Psoas muscle (tissue), 8 donors: Measurements from ENCODE around the gene PTPRK. TPM values are rescaled to one million over a fixed set of nuclear protein-coding genes. Genes with fewer than 3 reads are reported as not detected.

Source experiments
- ATAC-seq, 4 donors: fragments of 200-7000 bp; cut with Tn5 transposase; one replicate each; pipeline ENCODE4 v1.9.1; 2020; ENCODE audit warnings: moderate library complexity in 3 of 4, mild to moderate bottlenecking in 2 of 4
- DNase-seq, 2 donors: peaks; one replicate each; pipeline ENCODE4 v3.0.0-alpha.2; 2020
- H3K27ac ChIP-seq: fragments of 200-600 bp; one replicate; pipeline ENCODE4 v1.8.0; 2022
- H3K27me3 ChIP-seq, 3 donors: fragments of 200-600 bp in 1 of 3; one replicate each; pipeline versions ENCODE4 v1.6.1 to v1.8.0; 2013 to 2022; ENCODE audit warnings: low read length in 2 of 3, mild to moderate bottlenecking in 2 of 3, moderate library complexity in 1 of 3; ENCODE audit not compliant: insufficient read depth in 3 of 3
- H3K36me3 ChIP-seq, 2 donors: fragments of 200-600 bp in 1 of 2; one replicate each; pipeline versions ENCODE4 v1.6.1 to v1.8.0; 2013 to 2022; ENCODE audit warnings: low read depth in 1 of 2, mild to moderate bottlenecking in 1 of 2, moderate library complexity in 1 of 2; ENCODE audit not compliant: insufficient read depth in 1 of 2
- H3K4me1 ChIP-seq: fragments of 200-600 bp; one replicate; pipeline ENCODE4 v1.8.0; 2022
- H3K4me3 ChIP-seq: fragments of 200-600 bp; one replicate; pipeline ENCODE4 v1.8.0; 2022; ENCODE audit warnings: mild to moderate bottlenecking
- H3K9me3 ChIP-seq: fragments of 200-600 bp; one replicate; pipeline ENCODE4 v1.8.0; 2022
- WGBS, 3 donors: extraction: QIAGEN DNeasy Blood & Tissue Kit; methylation state at CpG; one replicate each; pipeline versions ENCODE4 v1.1.6 to v1.1.7; 2013; 5-methylcytosine and 5-hydroxymethylcytosine counted together
- intact Hi-C, 2 donors: fragments of 100-400 bp; cut with DNase I; formaldehyde crosslinking; loops; one replicate each; pipeline versions ENCODE4 v1.11.0 to v1.14.2; 2022
- polyA plus RNA-seq, 3 donors: library from polyadenylated mRNA; stranded (reverse); fragments of 200-250 nt; gene quantifications; one replicate each; pipeline ENCODE4 v1.2.3, GENCODE V29; 2013
- total RNA-seq, 4 donors: library from RNA; stranded (reverse); fragmentation: NEBNext Ultra II Directional in 2 of 4; extraction: Animal tissue kit (Norgen Biotek cat#: 25700) in 2 of 4; gene quantifications; one replicate each; pipeline versions ENCODE4 v1.2.1 to v1.2.4, GENCODE V29; 2021 to 2023
- TF ChIP-seq, protein P1 (sequence below): fragments of 200-600 bp; IDR thresholded peaks from one replicate; pipeline ENCODE4 v1.8.0; 2022; ENCODE audit warnings: antibody characterized with exemption
- donor health status: healthy with polysubstance abuse.
- donor health status: DM: no; HTN: no; CAD: no; lungs with moderate emphysema.
- donor health status: Bipolar disorder and iron deficiency.
- donor health status: healthy.
- donor health status: DM: yes; HTN: yes; CAD: no.
- donor health status: DM: no; HTN: no; CAD: no.
- donor health status: DM: no; HTN: no; CAD: no.
- donor health status: DM: yes; HTN: yes; CAD: no.

Gene PTPRK
- total and polyA plus RNA-seq, 7 donors, result 3.2 to 10.6 (median 9.1) TPM

DNA sequence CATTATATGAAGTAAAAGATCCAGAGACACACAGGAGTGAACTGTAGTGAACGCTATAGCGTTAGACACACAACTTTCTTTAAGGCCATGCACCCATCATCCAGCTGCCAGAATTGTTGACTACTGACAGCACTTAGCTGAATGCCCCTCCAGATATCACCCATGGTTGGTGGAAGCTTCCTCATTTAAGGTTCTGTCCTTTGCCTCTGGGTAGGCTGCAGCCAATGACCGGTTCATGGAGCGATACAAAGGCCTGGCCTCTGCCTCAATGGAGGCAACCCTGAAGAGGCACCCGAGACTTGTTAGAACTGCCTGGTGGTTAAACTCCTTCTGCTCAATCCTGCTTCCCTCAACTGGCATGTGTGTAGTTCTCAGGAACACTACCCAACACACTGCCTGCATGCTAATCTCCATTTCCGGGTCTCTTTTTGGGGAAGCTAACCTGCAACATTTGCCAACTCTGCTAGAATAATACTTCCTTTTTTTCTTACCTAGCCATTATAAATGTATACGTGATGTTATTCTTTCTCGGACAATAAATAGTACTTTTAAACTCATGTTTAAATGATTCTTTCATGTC, 569.7 kb downstream of the PTPRK start:
- DNase-seq (no peak), ATAC-seq (no peak)
- 88 to 89% (median 88%) methylated on average over 8 of the region's 8 CpGs for WGBS, 3 donors
- TF ChIP-seq, protein P1, sequence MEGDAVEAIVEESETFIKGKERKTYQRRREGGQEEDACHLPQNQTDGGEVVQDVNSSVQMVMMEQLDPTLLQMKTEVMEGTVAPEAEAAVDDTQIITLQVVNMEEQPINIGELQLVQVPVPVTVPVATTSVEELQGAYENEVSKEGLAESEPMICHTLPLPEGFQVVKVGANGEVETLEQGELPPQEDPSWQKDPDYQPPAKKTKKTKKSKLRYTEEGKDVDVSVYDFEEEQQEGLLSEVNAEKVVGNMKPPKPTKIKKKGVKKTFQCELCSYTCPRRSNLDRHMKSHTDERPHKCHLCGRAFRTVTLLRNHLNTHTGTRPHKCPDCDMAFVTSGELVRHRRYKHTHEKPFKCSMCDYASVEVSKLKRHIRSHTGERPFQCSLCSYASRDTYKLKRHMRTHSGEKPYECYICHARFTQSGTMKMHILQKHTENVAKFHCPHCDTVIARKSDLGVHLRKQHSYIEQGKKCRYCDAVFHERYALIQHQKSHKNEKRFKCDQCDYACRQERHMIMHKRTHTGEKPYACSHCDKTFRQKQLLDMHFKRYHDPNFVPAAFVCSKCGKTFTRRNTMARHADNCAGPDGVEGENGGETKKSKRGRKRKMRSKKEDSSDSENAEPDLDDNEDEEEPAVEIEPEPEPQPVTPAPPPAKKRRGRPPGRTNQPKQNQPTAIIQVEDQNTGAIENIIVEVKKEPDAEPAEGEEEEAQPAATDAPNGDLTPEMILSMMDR, result no peak
- H3K4me3 ChIP-seq, result no peak overlapping the region
- no peaks in the 10 kb centered on the region for H3K36me3 ChIP-seq
- H3K27ac ChIP-seq, result no peak overlapping the region
- H3K27me3 ChIP-seq, result no peaks in the 10 kb centered on the region
- H3K4me1 ChIP-seq, result no peaks in the 10 kb centered on the region
- no peaks in the 10 kb centered on the region for H3K9me3 ChIP-seq
- intact Hi-C loops, result no loop called here

DNA sequence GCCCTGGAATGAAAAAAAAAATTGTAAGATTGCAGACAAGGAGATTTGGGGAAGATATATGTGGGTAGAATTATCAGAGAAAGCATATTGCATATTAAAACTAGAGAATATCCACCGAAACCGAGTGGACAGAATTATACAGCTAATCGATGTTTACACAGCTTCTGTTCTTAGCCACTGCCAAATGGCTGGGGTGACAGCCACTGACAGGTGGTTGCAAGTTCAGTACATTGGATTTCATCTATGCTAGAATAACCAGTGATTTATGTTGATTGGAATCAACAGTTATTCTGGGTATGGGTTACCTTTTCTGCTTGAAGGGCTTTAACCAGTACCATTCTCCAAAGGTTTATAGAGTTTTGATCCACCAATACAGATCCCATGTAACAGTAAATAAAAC, 571.1 kb downstream of the PTPRK start:
- no peaks in the 10 kb centered on the region for H3K9me3 ChIP-seq
- WGBS, 3 donors, result 29 to 38% (median 33%) methylated on average over 3 of the region's 3 CpGs
- ATAC-seq, result no peak
- TF ChIP-seq, protein P1, result no peak
- intact Hi-C loops, result no loop called here
- H3K36me3 ChIP-seq, result no peaks in the 10 kb centered on the region
- no peak overlapping the region for H3K4me3 ChIP-seq
- no peaks in the 10 kb centered on the region for H3K27me3 ChIP-seq
- DNase-seq, result no peak
- no peaks in the 10 kb centered on the region for H3K4me1 ChIP-seq
- no peak overlapping the region for H3K27ac ChIP-seq

DNA sequence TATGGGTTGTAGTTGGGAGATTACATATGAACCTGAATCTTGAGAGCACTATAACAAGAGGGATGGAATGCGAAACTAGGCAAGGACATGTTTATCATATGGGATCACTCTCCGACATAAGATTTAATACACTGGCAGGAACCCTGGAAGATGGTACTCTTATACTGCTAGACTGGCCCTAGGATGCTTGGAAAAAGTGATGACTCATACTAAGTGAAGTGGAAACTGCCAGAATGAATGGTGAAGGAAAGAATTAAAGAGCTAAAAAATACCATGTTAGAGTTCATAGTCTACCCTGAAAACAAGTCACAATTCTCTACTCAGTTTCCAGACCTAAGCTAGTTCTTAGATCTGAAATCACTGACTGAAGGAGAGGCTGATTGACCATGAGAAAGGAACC, 574.0 kb downstream of the PTPRK start:
- H3K4me1 ChIP-seq, result no peaks in the 10 kb centered on the region
- intact Hi-C loops, result no loop called here
- H3K27me3 ChIP-seq, result no peaks in the 10 kb centered on the region
- H3K9me3 ChIP-seq, result no peaks in the 10 kb centered on the region
- WGBS, 3 donors, result 91 to 98% (median 96%) methylated on average over 2 of the region's 2 CpGs
- H3K4me3 ChIP-seq, result no peak overlapping the region
- TF ChIP-seq, protein P1, result no peak
- H3K27ac ChIP-seq, result no peak overlapping the region
- no peaks in the 10 kb centered on the region for H3K36me3 ChIP-seq
- ATAC-seq (no peak), DNase-seq (no peak)

DNA sequence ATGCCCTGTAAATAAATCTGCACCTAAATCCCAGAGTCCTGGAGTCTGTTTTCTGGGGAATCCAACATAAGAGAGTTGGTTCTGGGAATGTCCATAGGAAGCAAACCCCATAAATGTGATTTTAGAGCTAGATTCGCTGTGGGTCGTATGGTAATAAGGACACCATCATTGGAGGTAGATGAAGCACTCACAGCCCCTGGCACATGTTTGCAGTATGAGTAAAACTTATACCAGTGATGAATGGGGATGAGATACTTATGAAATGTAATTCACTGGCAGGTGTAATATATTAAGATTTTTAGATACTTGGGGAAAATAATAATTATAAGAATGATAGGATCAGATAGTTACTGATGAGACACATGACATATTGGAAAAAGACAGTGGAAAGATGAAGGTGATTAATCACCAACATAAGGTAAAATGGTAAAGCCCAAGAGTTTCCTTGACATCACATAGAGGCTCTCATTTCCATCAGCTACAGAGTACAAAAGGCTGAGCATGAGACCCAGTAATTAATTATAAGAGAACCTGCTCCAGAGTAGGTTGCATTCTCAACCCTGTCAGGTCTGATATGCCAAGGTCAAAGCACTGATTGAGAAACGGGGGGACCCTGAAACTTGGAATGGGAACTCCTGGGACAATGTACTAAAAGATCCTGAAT, 574.8 kb downstream of the PTPRK start:
- H3K27me3 ChIP-seq, result no peaks in the 10 kb centered on the region
- ATAC-seq (no peak), DNase-seq (no peak)
- H3K36me3 ChIP-seq, result no peaks in the 10 kb centered on the region
- no peaks in the 10 kb centered on the region for H3K9me3 ChIP-seq
- 94 to 96% (median 94%) methylated on average over 3 of the region's 3 CpGs for WGBS, 3 donors
- H3K27ac ChIP-seq, result no peak overlapping the region
- no peaks in the 10 kb centered on the region for H3K4me1 ChIP-seq
- TF ChIP-seq, protein P1, result no peak
- intact Hi-C loops, result no loop called here
- H3K4me3 ChIP-seq, result no peak overlapping the region

DNA sequence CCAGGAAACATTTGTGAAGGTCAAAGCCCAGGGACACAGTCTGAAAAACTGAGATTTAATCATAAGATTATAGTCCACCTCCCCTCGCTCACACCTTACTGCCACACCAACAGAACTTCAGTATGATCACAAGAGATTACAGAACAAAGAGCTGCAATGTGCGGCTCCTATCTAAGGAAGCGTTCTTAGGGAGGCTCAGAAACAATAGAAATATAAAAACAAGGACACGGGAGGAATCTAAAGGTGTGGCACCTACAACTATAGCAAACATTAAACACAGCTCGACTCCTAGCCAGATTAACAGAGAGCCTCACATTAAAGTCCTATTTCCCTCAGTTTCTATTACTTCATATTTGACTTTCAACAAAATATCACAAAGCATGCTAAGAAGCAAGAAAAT, 579.2 kb downstream of the PTPRK start:
- Histone ChIP-seq H3K27me3 (no peaks in the 10 kb centered on the region), H3K27ac (no peak overlapping the region), H3K36me3 (no peaks in the 10 kb centered on the region), H3K9me3 (no peaks in the 10 kb centered on the region), H3K4me1 (no peaks in the 10 kb centered on the region), H3K4me3 (no peak overlapping the region)
- intact Hi-C loops, result no loop called here
- DNase-seq (no peak), ATAC-seq (no peak)
- TF ChIP-seq, protein P1, result no peak
- 89 to 94% (median 94%) methylated on average over 5 of the region's 5 CpGs for WGBS, 3 donors
